ENCODE data around the gene TMEM201. TPM values are rescaled to one million over a fixed set of nuclear protein-coding genes. Genes with fewer than 3 reads are reported as not detected.

TMEM201 gene
- total and polyA plus RNA-seq, 12 donors: 10.7 to 26.0 (median 18.2) TPM

DNA sequence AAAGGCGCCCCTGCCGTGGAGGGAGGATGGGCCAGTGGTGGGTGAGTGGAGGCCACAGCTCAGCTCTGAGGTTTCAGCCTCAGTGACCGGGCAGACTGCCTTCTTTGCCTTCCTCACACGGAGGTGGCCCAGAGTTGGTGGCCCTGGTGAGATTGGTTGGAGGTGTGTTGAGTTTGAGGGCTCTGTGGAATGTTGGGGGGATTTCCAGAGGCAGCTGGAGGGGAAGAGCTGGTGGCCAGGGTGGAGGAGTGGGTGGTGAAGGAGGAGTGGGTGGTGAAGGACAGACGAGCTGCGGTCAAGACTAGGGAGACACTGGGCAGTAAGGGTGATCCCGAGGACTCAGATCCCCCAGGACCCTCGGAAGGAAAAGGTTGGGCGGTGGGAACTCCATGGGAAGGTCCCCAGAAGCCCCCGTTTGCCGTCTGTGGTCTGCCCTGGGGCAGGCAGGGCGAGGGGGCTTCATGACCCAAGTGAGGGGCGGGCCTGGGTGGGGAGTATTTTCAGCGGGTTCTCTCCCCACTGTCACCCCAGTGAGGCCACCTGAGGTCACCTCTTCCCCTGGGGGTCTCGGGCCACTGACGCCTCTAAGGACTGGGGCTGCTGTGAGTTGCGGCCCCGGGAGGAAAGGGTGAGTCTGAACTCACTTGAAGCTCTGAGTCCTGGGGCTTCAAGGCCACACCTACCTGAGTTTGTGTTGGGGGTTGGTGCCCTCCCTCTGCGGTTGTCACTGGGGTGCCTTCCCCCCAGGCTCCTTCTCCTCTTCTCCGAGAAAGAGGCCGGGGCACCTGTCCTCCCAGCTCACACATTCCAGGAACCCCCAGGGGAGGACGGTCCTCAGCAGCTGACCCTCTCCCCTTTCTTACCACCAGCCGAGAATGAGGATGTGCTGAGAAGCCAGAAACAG lies 40.1 kb downstream of the TMEM201 start:
- TF ChIP-seq CTCF (IDR thresholded peaks at IDR 0.05): no peak
- Histone ChIP-seq H3K27ac (peak overlapping the region in 1 of 10 donors; percentile 89), H3K4me3 (peak overlapping the region in 1 of 10 donors; percentile 47), H3K36me3 (no peaks in the 10 kb centered on the region), H3K27me3 (peaks cover 0 to 18% (median 17%) of the 10 kb centered on the region in 7 donors), H3K9me3 (no peaks in the 10 kb centered on the region), H3K4me1 (peaks cover 0 to 59% (median 4%) of the 10 kb centered on the region in 9 donors)
- DNase-seq (no peak), ATAC-seq (no peak)
- 71 to 72% methylated on average over 22 to 23 of the region's 23 CpGs for WGBS, 2 donors
- intact Hi-C loops (cut with DNase I): loop anchor here in 6 of 10 donors (5.0 to 10.0 kb wide), 7 partner anchors 56 to 804 kb away; partner anchors contain the start of gene CENPS (in 1 of the 6)

- TF ChIP-seq CTCF (IDR thresholded peaks at IDR 0.05): no peak
- Histone ChIP-seq H3K4me1 (peaks cover 0 to 64% (median 4%) of the 10 kb centered on the region in 9 donors), H3K27me3 (peaks cover 0 to 18% (median 17%) of the 10 kb centered on the region in 7 donors), H3K27ac (peak overlapping the region in 1 of 10 donors; percentile 89), H3K4me3 (peak overlapping the region in 2 of 10 donors; percentile 11 to 47), H3K36me3 (no peaks in the 10 kb centered on the region), H3K9me3 (peaks cover 0 to under 1% (median 0%) of the 10 kb centered on the region in 11 donors)
- DNase-seq (peak; percentile 53 to 62), ATAC-seq (peak; percentile 29 to 72 (median 54))
- intact Hi-C loops (cut with DNase I): loop anchor here in 7 of 10 donors (5.0 to 10.0 kb wide), 9 partner anchors 55 to 803 kb away; partner anchors contain the start of gene CENPS (in 1 of the 7)
- 46 to 47% methylated on average over 29 of the region's 29 CpGs for WGBS, 2 donors
Measured at GRCh38 chr1:9629445-9630201, 40.9 kb downstream of the TMEM201 start.

DNA sequence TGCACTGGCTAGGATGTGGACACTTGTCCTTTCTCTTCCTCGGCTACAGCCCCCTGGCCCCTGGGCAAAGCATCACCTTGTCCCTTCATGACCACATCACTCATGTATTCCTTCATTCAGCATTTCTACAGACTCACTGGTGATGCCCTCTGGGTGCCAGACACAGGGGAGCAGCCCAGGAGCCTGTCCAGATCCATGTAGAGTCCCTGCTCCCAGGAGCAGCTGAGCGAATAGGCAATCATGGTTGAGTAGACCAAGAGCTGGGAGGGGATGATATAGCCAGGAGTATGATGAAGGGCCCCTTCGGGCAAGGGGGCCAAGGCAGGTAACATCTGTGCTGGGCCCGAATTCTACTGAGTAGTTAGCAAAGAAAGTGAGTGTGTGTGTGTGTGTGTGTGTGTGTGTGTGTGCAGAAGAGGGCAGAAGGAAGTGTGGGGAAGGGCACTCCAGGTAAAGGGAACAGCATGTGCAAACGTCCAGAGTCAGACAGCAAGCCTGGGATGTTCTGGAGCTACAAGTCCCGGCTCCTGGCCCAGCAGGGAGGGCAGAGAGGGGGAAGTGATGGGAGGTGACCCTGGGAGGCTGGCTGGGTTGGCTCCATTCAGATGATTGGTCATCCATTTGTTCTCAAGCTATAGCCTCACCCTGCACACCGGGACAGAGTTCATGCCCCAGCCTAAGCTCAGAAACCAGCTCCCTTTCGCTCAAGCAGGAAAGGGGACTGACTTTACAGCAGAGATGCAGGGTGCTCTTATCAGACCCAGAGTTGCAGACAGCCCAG lies 41.8 kb downstream of the TMEM201 start:
- no peaks in the 10 kb centered on the region for H3K36me3 ChIP-seq
- peaks cover 0 to 64% (median 4%) of the 10 kb centered on the region in 9 donors for H3K4me1 ChIP-seq
- H3K27ac ChIP-seq: peak overlapping the region in 1 of 10 donors; percentile 89
- no peak for DNase-seq
- no peak for TF ChIP-seq CTCF (IDR thresholded peaks at IDR 0.05)
- 75 to 77% methylated on average over 8 of the region's 8 CpGs for WGBS, 2 donors
- no peak for ATAC-seq
- H3K4me3 ChIP-seq: peak overlapping the region in 2 of 10 donors; percentile 11 to 47
- intact Hi-C loops (cut with DNase I): loop anchor here in 2 of 10 donors (5.0 to 10.0 kb wide), 2 partner anchors 232 to 244 kb away; no protein-coding TSS in a partner anchor
- peaks cover 0 to 2% (median 0%) of the 10 kb centered on the region in 11 donors for H3K9me3 ChIP-seq
- H3K27me3 ChIP-seq: peaks cover 0 to 14% (median 9%) of the 10 kb centered on the region in 7 donors
